ENCODE measurements around the gene HCN4. TPM values are rescaled to one million over a fixed set of nuclear protein-coding genes. Genes with fewer than 3 reads are reported as not detected.
"Not testable (repeated sequence)": the region's sequence is repeated elsewhere in the genome, so short reads cannot be mapped to it uniquely, and the experiment has no call there.

HCN4 gene
- 0.52 and 0.94 TPM in 2 replicates for total RNA-seq

- no peak for DNase-seq (ENCODE audit: low read depth)
Observed at GRCh38 chr15:73368301-73369136, at the start of gene HCN4. Gene HCN4, minus strand, starts transcription at chr15:73368958. Its CDS starts 688 bp downstream, at chr15:73368270.

- no peak for DNase-seq (ENCODE audit: low read depth)
Observed at GRCh38 chr15:73414876-73415275, 46.1 kb upstream of the HCN4 start.

- DNase-seq (ENCODE audit: low read depth) = peak; percentile 21
Observed at GRCh38 chr15:73403171-73403570, 34.4 kb upstream of the HCN4 start.

- DNase-seq (ENCODE audit: low read depth) = not testable (repeated sequence)
Observed at GRCh38 chr15:73400222-73400621, 31.5 kb upstream of the HCN4 start.

GRCh38 chr15:73398861-73399260, 30.1 kb upstream of the HCN4 start:
- DNase-seq (ENCODE audit: low read depth) = no peak

GRCh38 chr15:73397461-73397860, 28.7 kb upstream of the HCN4 start:
- DNase-seq (ENCODE audit: low read depth) = no peak

GRCh38 chr15:73395671-73396070, 26.9 kb upstream of the HCN4 start:
- DNase-seq (ENCODE audit: low read depth) = no peak

GRCh38 chr15:73394782-73395181, 26.0 kb upstream of the HCN4 start:
- no peak for DNase-seq (ENCODE audit: low read depth)

GRCh38 chr15:73393336-73393735, 24.6 kb upstream of the HCN4 start:
- DNase-seq (ENCODE audit: low read depth) = no peak

GRCh38 chr15:73392025-73392424, 23.3 kb upstream of the HCN4 start:
- DNase-seq (ENCODE audit: low read depth) = no peak

GRCh38 chr15:73391128-73391872, 22.5 kb upstream of the HCN4 start:
- DNase-seq (ENCODE audit: low read depth) = no peak

GRCh38 chr15:73389971-73390544, 21.3 kb upstream of the HCN4 start:
- DNase-seq (ENCODE audit: low read depth) = no peak

GRCh38 chr15:73389539-73389938, 20.8 kb upstream of the HCN4 start:
- DNase-seq (ENCODE audit: low read depth) = no peak

- peak; percentile 79 for DNase-seq (ENCODE audit: low read depth)
Observed at GRCh38 chr15:73388256-73388781, 19.6 kb upstream of the HCN4 start.

GRCh38 chr15:73387507-73388255, 18.9 kb upstream of the HCN4 start:
- no peak for DNase-seq (ENCODE audit: low read depth)

- no peak for DNase-seq (ENCODE audit: low read depth)
Observed at GRCh38 chr15:73386886-73387506, 18.2 kb upstream of the HCN4 start.

GRCh38 chr15:73386238-73386637, 17.5 kb upstream of the HCN4 start:
- no peak for DNase-seq (ENCODE audit: low read depth)

GRCh38 chr15:73385205-73385604, 16.4 kb upstream of the HCN4 start:
- no peak for DNase-seq (ENCODE audit: low read depth)

GRCh38 chr15:73383310-73384189, 14.8 kb upstream of the HCN4 start:
- no peak for DNase-seq (ENCODE audit: low read depth)

- DNase-seq (ENCODE audit: low read depth) = no peak
Observed at GRCh38 chr15:73382115-73382514, 13.4 kb upstream of the HCN4 start.

Measured in renal cortical epithelial cell (primary cell).